ENCODE results near the gene EFCAB11. TPM values are rescaled to one million over a fixed set of nuclear protein-coding genes. Genes with fewer than 3 reads are reported as not detected.

The EFCAB11 gene
- total and polyA plus RNA-seq, 2 experiments from 2014 or later: 7.7 to 24.6 TPM

DNA sequence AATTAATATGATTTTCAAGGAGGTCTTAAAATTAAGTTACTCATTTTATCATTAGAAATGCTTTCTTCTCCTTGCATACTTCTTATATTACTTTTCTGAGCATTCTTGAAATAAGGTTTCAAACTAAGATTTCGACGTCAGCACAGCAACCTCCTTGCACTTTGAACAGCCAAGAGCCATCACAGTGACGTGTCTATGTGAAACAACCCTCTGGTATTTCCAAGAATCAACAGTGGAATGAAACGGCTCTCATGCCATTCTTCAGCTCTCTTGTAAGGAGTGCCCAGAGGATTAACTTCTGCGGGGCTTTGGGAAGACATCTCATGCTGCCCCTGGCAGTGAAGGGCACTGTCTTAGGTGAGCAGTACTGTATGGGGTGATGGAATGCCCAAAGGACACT lies 109.2 kb downstream of the EFCAB11 start:
- TF ChIP-seq ZNF462 (CRISPR knock-in tag; IDR thresholded peaks at IDR 0.05) (no peak), CTCF (conservative IDR thresholded peaks at IDR 0.05; ENCODE audit: low read depth in 2 of 2) (no peak), ZNF331 (CRISPR knock-in tag; IDR thresholded peaks at IDR 0.05; ENCODE audit: low read depth) (no peak), ZNF114 (CRISPR knock-in tag; IDR thresholded peaks at IDR 0.05) (no peak), CREB1 (CRISPR knock-in tag; IDR thresholded peaks at IDR 0.05; ENCODE audit: low read depth) (no peak), NANOG (IDR thresholded peaks at IDR 0.05; ENCODE audit: borderline replicate concordance) (no peak), POLR2AphosphoS5 (IDR thresholded peaks at IDR 0.05; ENCODE audit: low read depth) (no peak), STAT1 (IDR thresholded peaks at IDR 0.05; ENCODE audit: unreplicated experiment) (no peak), JUNB (IDR thresholded peaks at IDR 0.05; ENCODE audit: unreplicated experiment) (no peak)
- TF ChIP-seq, protein P1, sequence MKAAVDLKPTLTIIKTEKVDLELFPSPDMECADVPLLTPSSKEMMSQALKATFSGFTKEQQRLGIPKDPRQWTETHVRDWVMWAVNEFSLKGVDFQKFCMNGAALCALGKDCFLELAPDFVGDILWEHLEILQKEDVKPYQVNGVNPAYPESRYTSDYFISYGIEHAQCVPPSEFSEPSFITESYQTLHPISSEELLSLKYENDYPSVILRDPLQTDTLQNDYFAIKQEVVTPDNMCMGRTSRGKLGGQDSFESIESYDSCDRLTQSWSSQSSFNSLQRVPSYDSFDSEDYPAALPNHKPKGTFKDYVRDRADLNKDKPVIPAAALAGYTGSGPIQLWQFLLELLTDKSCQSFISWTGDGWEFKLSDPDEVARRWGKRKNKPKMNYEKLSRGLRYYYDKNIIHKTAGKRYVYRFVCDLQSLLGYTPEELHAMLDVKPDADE (IDR thresholded peaks at IDR 0.05): no peak
- TF ChIP-seq, protein P2, sequence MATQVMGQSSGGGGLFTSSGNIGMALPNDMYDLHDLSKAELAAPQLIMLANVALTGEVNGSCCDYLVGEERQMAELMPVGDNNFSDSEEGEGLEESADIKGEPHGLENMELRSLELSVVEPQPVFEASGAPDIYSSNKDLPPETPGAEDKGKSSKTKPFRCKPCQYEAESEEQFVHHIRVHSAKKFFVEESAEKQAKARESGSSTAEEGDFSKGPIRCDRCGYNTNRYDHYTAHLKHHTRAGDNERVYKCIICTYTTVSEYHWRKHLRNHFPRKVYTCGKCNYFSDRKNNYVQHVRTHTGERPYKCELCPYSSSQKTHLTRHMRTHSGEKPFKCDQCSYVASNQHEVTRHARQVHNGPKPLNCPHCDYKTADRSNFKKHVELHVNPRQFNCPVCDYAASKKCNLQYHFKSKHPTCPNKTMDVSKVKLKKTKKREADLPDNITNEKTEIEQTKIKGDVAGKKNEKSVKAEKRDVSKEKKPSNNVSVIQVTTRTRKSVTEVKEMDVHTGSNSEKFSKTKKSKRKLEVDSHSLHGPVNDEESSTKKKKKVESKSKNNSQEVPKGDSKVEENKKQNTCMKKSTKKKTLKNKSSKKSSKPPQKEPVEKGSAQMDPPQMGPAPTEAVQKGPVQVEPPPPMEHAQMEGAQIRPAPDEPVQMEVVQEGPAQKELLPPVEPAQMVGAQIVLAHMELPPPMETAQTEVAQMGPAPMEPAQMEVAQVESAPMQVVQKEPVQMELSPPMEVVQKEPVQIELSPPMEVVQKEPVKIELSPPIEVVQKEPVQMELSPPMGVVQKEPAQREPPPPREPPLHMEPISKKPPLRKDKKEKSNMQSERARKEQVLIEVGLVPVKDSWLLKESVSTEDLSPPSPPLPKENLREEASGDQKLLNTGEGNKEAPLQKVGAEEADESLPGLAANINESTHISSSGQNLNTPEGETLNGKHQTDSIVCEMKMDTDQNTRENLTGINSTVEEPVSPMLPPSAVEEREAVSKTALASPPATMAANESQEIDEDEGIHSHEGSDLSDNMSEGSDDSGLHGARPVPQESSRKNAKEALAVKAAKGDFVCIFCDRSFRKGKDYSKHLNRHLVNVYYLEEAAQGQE (IDR thresholded peaks at IDR 0.05; ENCODE audit: unreplicated experiment): no peak
- H3K4me2 ChIP-seq: no peak overlapping the region
- H3K4me3 Mint-ChIP-seq: no peak overlapping the region
- no peaks in the 10 kb centered on the region for H3K9me3 Mint-ChIP-seq
- H3K4me3 ChIP-seq: no peak overlapping the region
- H3K27me3 ChIP-seq (ENCODE audit: insufficient read depth): no peaks in the 10 kb centered on the region
- H4K20me1 ChIP-seq (replicated peaks; ENCODE audit: insufficient read depth): no peaks in the 10 kb centered on the region
- H2AFZ ChIP-seq: no peak overlapping the region
- peaks cover 16% of the 10 kb centered on the region for H3K4me1 Mint-ChIP-seq
- no peaks in the 10 kb centered on the region for H3K9me2 ChIP-seq (ENCODE audit: insufficient read depth)
- H3K27me3 Mint-ChIP-seq (ENCODE audit: insufficient read depth, low read depth, poor library complexity): peaks cover 2% of the 10 kb centered on the region
- H3K36me3 Mint-ChIP-seq (ENCODE audit: low read depth): no peaks in the 10 kb centered on the region
- DNase-seq (ENCODE audit: low spot score) (no peak), ATAC-seq (no peak; the same call in 2 of the 3 replicates)
- no peak overlapping the region for H3K27ac Mint-ChIP-seq
- no peaks in the 10 kb centered on the region for H3F3A ChIP-seq (replicated peaks; ENCODE audit: low read depth)
- no peak overlapping the region for H3K27ac ChIP-seq (ENCODE audit: low read depth)
- peaks cover 4% of the 10 kb centered on the region; the same call in 1 of the 2 replicates for H3K4me1 ChIP-seq (ENCODE audit: insufficient read depth)
- no peaks in the 10 kb centered on the region for H3K79me2 ChIP-seq (replicated peaks; ENCODE audit: insufficient read depth)
- H3K36me3 ChIP-seq (ENCODE audit: insufficient read depth): no peaks in the 10 kb centered on the region

Data from GM23338 (cell line).